Breast epithelium (tissue), 4 donors: Measurements from ENCODE around the gene ITGB3BP. TPM values are rescaled to one million over a fixed set of nuclear protein-coding genes. Genes with fewer than 3 reads are reported as not detected.

Experiments used
- DNase-seq, 2 donors: peaks; one replicate each; pipeline ENCODE4 v3.0.0-alpha.2; 2019; ENCODE audit warnings: low spot score in 2 of 2
- H3K27ac ChIP-seq, 2 donors: fragments of 200-600 bp; sonication (generic) in 1 of 2; one replicate each; pipeline ENCODE4 v1.5.1; 2016 to 2019; ENCODE audit warnings: mild to moderate bottlenecking in 1 of 2
- H3K27me3 ChIP-seq, 2 donors: fragments of 200-600 bp; sonication (generic) in 1 of 2; one replicate each; pipeline versions ENCODE4 v1.5.1 to v1.6.0; 2017 to 2019; ENCODE audit warnings: control low read depth in 1 of 2, mild to moderate bottlenecking in 1 of 2
- H3K36me3 ChIP-seq: fragments of 200-600 bp; one replicate; pipeline ENCODE4 v1.5.1; 2019
- H3K4me1 ChIP-seq, 2 donors: fragments of 200-600 bp; sonication (generic); one replicate each; pipeline ENCODE4 v1.5.1; 2016 to 2019; ENCODE audit warnings: control low read depth in 1 of 2
- H3K4me3 ChIP-seq, 3 donors: fragments of 200-600 bp; sonication (generic); 1 replicate in 2 of 3; 2 replicates in 1 of 3; pipeline ENCODE4 v1.5.1; 2016 to 2019; ENCODE audit warnings: mild to moderate bottlenecking in 3 of 3, moderate library complexity in 2 of 3
- H3K9me3 ChIP-seq, 2 donors: fragments of 200-600 bp; sonication (generic) in 1 of 2; one replicate each; pipeline ENCODE4 v1.5.1; 2016 to 2019; ENCODE audit warnings: control low read depth in 1 of 2
- POLR2A ChIP-seq: fragments of 450-650 bp; IDR thresholded peaks from one replicate; pipeline ENCODE4 v1.6.1; 2016; ENCODE audit warnings: antibody characterized with exemption, mild to moderate bottlenecking, moderate library complexity
- POLR2AphosphoS5 ChIP-seq, 3 donors: sonication (generic); formaldehyde crosslinking; IDR thresholded peaks; one replicate each; pipeline ENCODE4 v1.6.1; 2017; ENCODE audit warnings: antibody characterized with exemption in 3 of 3
- intact Hi-C: fragments of 100-400 bp; cut with DNase I; formaldehyde crosslinking; loops from one replicate; pipeline ENCODE4 v1.15.1; 2023; ENCODE audit warnings: low total_unique reads
- total RNA-seq, 3 donors: library from RNA; depleted of rRNA; stranded (reverse); fragments of >200 nt; gene quantifications; one replicate each; pipeline ENCODE4 v1.1.0, GENCODE V29; 2016
- TF ChIP-seq, protein P1 (sequence below), 3 donors: fragments of 450-650 bp; IDR thresholded peaks; one replicate each; pipeline ENCODE4 v1.5.1; 2016 to 2017; ENCODE audit warnings: antibody characterized with exemption in 3 of 3, mild to moderate bottlenecking in 3 of 3, moderate library complexity in 3 of 3

Gene ITGB3BP
- total RNA-seq, 3 donors from 2014 or later: 11.7 to 29.3 (median 18.4) TPM

DNA sequence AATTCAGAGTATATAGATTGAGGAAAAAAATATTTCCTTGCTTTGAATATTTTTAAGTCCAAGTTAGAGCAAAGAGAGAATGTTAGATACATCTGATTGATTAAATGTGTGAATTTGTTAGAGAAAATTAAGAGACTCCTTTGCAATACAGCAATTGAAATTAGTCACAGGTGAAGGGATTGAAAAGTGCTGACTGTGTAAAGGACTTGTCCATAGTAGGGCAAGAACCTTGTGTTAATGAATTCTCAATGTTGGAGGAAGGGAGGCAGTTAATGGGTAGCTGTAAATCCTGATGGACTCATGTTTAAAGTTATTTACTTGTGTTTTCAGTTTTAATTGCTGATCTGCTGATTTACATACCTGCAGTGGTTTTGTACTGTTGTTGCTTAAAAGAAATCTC, 117.0 kb downstream of the ITGB3BP start:
- H3K9me3 ChIP-seq: no peaks in the 10 kb centered on the region
- no peaks in the 10 kb centered on the region for H3K36me3 ChIP-seq
- TF ChIP-seq POLR2AphosphoS5 (IDR thresholded peaks at IDR 0.05): no peak
- TF ChIP-seq, protein P1, sequence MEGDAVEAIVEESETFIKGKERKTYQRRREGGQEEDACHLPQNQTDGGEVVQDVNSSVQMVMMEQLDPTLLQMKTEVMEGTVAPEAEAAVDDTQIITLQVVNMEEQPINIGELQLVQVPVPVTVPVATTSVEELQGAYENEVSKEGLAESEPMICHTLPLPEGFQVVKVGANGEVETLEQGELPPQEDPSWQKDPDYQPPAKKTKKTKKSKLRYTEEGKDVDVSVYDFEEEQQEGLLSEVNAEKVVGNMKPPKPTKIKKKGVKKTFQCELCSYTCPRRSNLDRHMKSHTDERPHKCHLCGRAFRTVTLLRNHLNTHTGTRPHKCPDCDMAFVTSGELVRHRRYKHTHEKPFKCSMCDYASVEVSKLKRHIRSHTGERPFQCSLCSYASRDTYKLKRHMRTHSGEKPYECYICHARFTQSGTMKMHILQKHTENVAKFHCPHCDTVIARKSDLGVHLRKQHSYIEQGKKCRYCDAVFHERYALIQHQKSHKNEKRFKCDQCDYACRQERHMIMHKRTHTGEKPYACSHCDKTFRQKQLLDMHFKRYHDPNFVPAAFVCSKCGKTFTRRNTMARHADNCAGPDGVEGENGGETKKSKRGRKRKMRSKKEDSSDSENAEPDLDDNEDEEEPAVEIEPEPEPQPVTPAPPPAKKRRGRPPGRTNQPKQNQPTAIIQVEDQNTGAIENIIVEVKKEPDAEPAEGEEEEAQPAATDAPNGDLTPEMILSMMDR (IDR thresholded peaks at IDR 0.05): no peak
- no peak for TF ChIP-seq POLR2A
- H3K4me3 ChIP-seq: no peak overlapping the region
- no peak for DNase-seq
- intact Hi-C loops: no loop called here
- H3K4me1 ChIP-seq: no peaks in the 10 kb centered on the region
- H3K27ac ChIP-seq: no peak overlapping the region
- no peaks in the 10 kb centered on the region for H3K27me3 ChIP-seq

DNA sequence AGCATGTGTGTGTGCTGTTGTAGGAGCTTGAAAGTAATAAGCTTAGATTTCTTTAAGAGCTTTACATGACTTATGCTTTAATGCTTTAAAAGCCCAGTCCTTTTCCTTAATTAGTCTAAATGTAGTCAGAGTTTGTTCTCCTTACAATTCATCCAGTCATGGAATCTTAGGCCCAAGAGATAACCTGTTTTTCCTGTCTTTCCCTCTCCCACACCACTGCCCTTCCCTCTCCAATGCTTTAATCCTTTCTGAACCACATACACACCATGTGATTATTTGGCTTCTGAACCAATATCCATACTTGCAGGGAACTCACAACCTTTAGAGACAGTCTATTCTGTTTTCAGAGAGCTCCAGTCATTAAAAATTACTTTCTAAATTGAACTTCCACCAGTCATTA, 118.0 kb downstream of the ITGB3BP start:
- TF ChIP-seq, protein P1 (IDR thresholded peaks at IDR 0.05): no peak
- TF ChIP-seq POLR2AphosphoS5 (IDR thresholded peaks at IDR 0.05) (no peak), POLR2A (no peak)
- DNase-seq: no peak
- no peak overlapping the region for H3K27ac ChIP-seq
- H3K4me3 ChIP-seq: no peak overlapping the region
- intact Hi-C loops: no loop called here
- no peaks in the 10 kb centered on the region for H3K4me1 ChIP-seq
- H3K36me3 ChIP-seq: no peaks in the 10 kb centered on the region
- no peaks in the 10 kb centered on the region for H3K27me3 ChIP-seq
- H3K9me3 ChIP-seq: no peaks in the 10 kb centered on the region

DNA sequence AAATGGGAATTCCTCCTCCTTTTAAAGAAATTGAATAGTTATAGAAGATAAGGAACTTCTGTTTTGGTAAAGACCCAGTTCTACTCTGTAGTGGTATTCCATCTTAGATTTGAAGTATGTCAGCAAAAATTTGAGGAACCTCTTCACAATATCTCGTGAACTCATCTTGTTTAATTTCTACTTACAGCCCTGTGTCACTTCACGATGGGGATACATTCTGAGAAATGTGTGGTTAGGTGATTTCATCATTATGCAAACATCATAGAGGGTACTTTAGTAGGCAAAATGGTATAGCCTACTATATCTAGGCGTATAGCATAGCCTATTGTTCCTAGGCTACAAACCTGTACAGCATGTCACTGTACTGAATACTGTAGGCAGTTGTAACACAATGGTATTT, 119.6 kb downstream of the ITGB3BP start:
- intact Hi-C loops: no loop called here
- DNase-seq: no peak
- H3K27ac ChIP-seq: no peak overlapping the region
- no peaks in the 10 kb centered on the region for H3K9me3 ChIP-seq
- H3K4me1 ChIP-seq: no peaks in the 10 kb centered on the region
- TF ChIP-seq POLR2AphosphoS5 (IDR thresholded peaks at IDR 0.05): no peak
- no peak for TF ChIP-seq POLR2A
- TF ChIP-seq, protein P1 (IDR thresholded peaks at IDR 0.05): no peak
- H3K27me3 ChIP-seq: no peaks in the 10 kb centered on the region
- H3K36me3 ChIP-seq: no peaks in the 10 kb centered on the region
- H3K4me3 ChIP-seq: no peak overlapping the region

DNA sequence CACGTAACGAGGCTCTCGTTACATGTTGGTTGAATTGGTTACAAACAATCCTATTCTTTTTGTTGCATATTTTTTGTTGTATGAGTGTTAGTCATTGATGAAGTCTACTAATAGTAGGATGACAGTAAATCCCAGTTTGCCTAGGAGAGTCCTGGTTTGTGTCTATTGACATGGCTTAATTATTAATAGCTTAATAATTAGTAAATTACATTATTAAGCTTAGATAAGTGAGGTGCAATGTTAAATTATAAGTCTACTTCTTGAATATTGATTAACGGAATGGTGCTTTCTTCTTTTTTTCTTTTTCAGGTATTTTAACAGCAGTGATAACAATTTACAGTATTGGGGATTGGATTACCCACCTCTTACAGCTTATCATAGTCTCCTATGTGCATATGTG, 121.1 kb downstream of the ITGB3BP start:
- no peak overlapping the region for H3K27ac ChIP-seq
- no peak overlapping the region for H3K4me3 ChIP-seq
- TF ChIP-seq POLR2AphosphoS5 (IDR thresholded peaks at IDR 0.05) (no peak), POLR2A (no peak)
- TF ChIP-seq, protein P1 (IDR thresholded peaks at IDR 0.05): no peak
- H3K4me1 ChIP-seq: no peaks in the 10 kb centered on the region
- H3K9me3 ChIP-seq: no peaks in the 10 kb centered on the region
- intact Hi-C loops: no loop called here
- no peak for DNase-seq
- H3K36me3 ChIP-seq: no peaks in the 10 kb centered on the region
- H3K27me3 ChIP-seq: no peaks in the 10 kb centered on the region

Other genes with a start within 250 kb of the ITGB3BP start
- not detected for gene FOXD3, start 200.7 kb downstream of the ITGB3BP start, total RNA-seq
- gene ALG6, start 155.6 kb downstream of the ITGB3BP start, total RNA-seq: 10 to 100 TPM in 2 of 3 donors, 1 to 10 TPM in 1; 8.8 to 17.7 (median 14.1) TPM
- 10 to 100 TPM in 2 of 3 donors, 1 to 10 TPM in 1; 5.6 to 15.1 (median 12.5) TPM for gene EFCAB7, start 300 bp upstream of the ITGB3BP start, total RNA-seq
- 100 to 1,000 TPM in 1 of 3 donors, 10 to 100 TPM in 2; 59.0 to 130 (median 80.1) TPM for gene PGM1, start 70.2 kb upstream of the ITGB3BP start, total RNA-seq